NCI-H510A (cell line): ENCODE measurements around the gene KRTAP10-1.

ENCODE experiments used
- DNase-seq: peaks from one replicate; lab custom pipeline; 2025; lab: John Stamatoyannopoulos, UW

Gene KRTAP10-1

GRCh38 chr21:44500111-44500510 lies 39.9 kb downstream of the KRTAP10-1 start:
- no peak for DNase-seq

- DNase-seq: no peak
These were observed 40.4 kb downstream of the KRTAP10-1 start for GRCh38 chr21:44499631-44500030.

DNA sequence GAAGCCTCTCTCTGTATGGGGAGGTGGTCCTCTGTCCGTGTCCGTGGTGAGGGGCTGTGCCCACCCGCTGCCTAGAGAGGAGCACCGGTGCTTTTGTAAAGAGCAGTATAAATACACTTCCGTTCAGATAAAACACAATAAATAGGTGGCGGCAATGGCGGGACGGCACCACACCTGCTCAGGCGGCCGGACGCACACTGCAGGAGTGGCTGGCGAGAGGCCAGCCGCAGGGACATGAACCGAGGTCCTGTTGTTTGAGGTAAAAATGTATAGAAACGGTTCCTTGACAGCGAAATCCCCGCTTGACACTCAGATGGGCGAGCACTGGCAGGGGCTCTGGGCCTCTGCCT lies 40.8 kb downstream of the KRTAP10-1 start:
- no peak for DNase-seq

- DNase-seq: no peak
These were observed 41.5 kb downstream of the KRTAP10-1 start for GRCh38 chr21:44498280-44499210.

DNA sequence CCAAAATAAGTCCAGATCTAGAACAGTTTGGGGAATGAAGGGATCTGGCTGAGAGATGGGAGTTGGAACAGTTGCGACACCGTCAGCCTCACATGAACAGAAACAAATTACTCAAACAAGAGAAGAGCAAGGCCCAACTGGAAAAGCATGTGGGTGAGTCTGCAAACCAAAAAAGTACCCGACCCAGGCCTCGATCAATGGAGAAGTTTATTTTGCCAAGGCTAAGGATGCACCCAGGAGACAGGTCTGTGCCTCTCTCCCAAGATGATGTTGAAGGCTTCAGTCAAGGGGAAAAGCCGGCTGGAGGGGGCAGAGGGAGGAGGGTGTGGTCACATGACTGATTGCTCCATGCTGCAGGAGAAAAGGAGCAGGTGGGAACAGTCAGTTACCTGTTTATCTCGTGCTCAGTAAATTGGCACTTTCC lies 42.3 kb downstream of the KRTAP10-1 start:
- no peak for DNase-seq

DNA sequence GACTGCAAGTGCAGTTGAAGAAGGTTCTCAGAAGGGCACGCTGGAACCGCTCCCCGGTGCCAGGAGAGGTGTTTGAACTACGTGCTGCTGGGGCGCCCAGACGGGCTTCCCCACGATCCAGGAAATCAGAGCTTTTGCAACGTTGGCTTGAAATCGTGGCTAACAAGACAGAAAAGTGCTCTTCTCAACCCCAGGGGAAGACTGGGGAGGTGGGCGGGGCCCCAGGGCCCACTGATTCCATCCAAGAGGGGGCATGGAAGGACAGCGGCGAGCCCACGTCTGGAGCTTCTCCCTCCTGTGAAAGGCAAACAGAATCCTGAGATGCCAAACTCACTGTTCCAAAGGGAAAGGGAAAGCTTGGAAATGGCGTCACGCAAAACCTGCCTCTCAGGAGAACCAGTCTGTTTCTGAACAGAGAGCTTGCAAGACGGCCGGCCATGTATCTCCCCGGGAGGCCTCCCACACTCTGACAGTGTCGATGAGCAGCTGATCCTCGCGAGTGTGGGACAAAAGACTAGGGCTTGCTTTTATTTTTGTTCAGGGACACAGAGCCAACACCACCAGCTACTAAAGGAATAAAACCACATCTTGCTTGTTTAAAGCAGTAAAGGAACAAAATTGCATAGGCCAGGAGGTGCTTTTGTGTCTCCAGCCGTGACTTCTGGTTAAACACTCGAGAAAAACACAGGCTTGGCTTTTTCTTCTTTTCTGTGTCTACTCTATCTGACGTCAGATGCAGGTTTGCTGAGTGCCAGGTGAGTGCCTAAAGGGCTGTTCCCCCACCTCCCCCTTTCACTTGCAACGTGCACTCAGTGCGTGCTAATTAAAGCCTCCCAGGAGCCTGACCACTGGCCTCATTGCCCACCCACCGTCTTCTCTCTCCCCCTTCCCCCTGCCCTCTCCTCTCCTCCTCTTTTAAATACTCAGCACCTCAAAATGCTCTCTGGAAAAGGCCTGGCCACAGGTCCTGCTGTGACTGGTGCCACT lies 43.1 kb downstream of the KRTAP10-1 start:
- no peak for DNase-seq

DNA sequence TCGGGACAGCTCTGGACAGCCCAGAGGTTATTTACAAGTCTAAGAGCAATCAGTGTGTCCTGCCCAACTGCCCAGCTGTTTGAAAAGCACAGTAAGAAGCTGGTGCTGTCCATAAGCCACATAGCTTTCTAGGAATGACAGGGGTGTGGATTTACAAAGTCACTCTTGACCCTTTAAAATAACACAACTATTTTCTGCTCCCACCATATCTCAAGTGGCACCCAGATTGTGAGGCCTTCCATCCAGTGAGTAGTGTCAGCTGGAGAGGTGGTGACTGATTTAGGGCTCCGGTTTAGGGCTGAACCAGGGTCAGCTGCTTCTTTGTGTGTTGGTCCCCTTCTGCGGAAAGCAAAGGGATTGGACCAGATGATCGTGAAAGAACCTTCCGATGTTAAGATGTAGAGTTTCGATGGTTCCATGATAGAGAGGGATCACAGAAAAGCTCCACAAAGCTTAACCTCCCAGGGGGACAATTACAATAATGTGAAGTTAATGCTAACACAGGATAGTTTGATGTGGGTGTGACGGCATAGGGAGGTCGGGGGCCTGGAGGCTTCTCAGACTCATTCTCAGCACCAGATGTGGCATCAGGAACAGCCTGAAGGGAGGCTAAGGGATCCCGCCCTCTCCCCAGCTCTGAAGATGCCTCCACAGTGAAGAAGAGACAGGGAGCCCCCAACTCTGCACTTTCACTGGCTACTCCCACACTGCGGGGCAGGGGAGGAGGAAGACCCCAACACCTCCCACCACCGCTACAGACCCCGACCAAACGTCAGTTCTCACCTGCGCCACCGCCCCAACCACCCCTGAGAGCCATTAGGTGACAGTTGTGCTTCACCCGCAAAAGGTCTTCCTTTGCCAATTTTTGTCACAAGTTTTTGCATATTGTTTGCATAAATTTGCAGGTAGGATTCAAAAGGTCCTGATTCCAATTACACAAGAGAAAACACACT lies 44.1 kb downstream of the KRTAP10-1 start:
- no peak for DNase-seq

DNA sequence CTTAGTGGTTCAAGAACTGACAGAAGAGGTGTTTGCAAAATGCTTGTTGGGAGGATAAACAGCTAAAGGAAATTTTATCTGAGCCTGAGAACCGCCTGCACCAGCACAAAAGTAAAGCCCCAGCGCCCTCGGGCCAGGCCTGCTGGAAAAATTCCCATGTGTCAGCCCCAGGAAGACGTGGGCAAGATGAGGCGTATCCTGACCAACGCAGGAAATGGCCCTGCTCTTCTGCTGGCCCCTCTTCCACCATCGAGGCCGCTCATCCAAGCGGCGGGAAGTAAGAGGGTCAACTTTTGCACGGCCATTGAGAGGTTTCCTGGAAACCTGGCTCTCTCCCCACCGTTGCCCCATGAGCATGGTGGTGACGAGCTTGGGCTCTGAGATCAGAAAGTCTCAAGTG lies 45.0 kb downstream of the KRTAP10-1 start:
- no peak for DNase-seq

DNA sequence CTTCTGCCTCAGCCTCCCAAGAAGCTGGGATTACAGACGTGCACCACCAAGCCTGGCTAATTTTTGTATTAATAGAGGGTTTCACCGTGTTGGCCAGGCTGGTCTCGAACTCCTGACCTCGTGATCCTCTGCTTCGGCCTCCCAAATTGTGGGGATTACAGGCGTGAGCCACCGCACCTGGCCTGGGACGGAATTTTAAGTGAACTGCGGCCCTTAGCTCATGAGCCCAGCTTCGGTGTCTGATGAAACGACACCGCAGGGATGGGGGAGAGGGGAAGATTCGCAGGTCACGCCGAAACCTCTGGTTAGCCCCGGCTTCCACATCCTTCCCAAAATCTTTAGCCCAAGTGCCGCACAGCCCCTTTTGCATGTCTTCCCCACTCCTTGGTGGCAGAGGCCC lies 45.6 kb downstream of the KRTAP10-1 start:
- DNase-seq: no peak

- no peak for DNase-seq
These were observed 47.2 kb downstream of the KRTAP10-1 start for GRCh38 chr21:44492567-44493385.

DNA sequence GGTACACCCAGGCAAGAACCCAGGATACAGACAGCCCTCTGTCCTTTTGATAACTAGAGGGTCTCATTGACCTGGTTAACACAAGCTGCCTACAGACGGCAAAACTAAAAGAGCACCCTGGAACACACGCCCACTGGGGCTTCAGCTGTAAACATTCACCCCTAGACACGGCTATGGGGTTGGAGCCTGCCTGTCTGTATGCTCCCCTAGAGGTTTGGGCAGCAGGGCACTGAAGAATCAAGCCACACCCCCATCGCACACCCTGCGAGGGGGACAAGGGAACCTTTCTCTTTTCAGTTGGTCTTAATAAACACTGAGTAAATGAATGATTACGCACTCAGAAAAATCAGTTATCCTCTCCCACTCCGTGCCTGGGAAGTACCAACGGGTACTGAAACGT lies 49.2 kb downstream of the KRTAP10-1 start:
- DNase-seq: no peak

DNA sequence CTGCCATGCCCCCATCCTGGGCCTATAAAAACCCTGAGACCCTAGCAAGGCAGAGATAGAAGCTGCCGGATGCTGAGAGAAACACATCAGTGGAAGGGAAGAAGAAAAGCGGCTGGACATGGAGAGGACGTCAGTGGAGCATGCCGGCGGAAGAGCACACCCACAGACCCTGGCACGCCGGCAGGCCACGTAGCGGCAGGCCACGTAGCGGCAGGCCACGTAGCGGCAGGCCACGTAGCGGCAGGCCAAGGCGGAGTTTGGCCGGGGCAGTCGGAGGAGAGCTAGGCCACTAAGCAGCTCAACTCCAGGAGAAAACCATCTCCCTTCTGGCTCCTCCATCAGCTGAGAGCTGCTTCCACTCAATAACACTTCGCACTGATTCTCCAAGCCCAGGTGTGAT lies 49.6 kb downstream of the KRTAP10-1 start:
- DNase-seq: no peak

- DNase-seq: no peak
These were observed 50.0 kb downstream of the KRTAP10-1 start for GRCh38 chr21:44489962-44490361.
